Measurements from ENCODE around the gene NBEA.

Gene NBEA

DNA sequence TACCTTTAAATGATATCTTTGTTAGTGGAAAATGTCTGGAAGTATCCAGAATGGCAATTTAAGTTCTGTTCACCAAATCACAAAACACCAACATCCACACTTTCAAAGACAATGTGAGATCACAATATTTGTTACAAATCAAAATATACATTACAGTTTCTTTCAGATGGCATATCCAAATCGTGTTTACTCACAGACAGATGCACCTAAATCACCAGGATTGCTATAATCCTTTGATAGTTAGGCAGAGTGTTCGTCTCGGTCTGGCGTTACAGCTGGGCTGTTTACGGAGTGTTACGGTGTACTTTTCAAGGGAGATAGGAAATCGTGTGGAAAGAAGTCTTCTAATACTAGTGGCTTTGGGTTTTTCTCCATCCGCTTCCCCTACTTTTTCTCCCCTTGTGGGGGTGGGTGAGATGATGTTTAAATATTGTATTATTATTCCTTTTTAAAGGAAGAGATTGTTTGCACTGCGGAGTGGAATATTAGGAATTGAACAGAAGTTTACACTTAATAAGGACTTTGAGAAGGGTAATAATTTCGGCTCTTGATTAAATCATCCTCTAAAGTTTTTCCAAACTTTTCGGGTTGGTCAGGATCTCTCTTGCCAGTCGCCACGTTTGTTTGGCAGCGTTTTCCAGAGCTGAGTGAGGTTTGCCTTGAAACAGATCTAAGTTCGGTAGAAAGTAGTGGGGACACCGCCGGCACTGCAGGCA is 532.6 kb downstream of the NBEA start:
- no peak for DNase-seq (ENCODE audit: low read depth in 2 of 2)

DNA sequence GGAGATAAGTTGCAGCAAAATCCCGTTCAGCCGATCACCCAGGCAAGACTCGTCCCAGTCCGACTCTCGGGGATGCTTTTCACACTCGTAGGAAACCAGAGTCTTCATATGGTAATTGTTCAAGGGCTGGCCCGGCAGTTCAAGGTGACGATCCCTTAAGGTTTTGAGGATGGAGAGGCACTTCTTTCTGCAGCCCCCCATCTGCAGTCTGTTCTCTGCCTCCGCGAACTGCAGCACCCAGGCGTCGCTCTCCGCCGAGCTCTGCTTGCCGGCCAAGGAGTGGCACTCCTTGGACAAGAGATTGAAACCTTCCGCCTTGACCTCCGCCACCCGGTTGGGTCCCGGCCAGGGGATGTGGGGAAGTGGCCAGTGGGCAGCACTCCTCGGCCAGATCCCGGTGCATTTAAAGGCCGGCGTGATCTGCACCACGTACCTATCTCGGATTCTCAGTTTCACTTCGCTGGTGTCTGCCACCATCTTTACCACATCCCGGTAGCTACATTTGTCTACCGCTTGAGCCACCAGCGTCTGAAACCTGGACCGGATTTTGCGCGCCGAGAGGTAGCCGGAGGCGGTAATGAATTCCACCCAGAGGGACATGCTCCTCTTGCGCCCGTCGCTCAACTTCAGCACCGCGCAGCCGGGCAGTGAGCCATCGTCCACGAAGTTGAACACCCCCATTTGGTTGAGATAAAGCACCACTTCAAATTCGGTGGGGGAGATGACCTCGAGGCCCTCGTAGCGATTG is 533.3 kb downstream of the NBEA start:
- DNase-seq (ENCODE audit: low read depth in 2 of 2), result no peak

DNA sequence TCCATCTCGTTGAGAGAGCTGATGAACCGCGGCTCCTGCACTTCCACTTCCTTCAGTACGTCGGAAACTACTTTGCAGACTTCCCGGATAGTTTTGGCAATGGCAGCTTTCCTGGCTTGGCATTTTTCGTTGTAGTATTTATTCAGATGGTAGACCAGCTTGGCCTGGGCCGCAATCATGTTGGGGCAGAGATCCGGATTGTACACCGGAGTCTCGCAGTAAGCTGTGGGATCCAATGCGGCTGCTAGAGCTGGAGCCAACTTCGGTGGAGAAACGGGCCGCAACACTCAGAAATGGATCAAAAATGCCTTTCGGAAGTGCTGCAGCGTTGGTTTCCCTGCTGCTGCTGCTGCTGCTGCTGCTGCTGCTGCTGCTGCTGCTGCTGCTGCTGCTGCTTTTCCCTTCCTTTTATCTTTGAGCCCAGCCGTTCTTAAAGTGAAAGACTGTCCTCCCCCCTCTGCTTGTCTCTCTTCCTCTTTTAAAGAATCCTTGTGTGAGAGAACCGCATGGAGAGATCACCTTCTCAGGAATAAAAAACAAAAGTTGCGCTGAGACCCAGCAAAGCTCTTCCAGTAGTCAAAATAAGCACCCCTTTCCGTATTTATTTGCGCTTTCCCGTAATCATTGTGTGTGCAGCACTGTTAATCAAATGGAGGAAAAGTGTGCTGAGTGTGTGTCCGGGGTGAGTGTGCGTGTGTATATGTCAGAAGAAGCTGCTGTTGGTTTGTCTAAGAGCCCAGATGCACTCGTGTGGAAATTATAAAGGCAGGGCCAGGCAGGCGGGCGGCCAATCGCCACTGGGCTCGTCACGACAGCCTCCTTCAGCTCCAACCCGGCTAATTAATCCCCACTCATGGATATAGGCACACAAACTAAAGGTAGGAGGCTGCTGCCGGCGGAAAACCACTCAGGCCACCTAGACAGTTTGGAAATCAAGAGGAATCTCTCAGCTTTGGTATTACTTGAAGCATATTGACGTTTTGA is 534.2 kb downstream of the NBEA start, which contains the start of gene MAB21L1:
TSS of gene MAB21L1 (minus strand) at position 730 of the 984 bp plus-strand sequence. CDS start at position 179, 551 bp downstream.
- no peak for DNase-seq (ENCODE audit: low read depth in 2 of 2)

DNA sequence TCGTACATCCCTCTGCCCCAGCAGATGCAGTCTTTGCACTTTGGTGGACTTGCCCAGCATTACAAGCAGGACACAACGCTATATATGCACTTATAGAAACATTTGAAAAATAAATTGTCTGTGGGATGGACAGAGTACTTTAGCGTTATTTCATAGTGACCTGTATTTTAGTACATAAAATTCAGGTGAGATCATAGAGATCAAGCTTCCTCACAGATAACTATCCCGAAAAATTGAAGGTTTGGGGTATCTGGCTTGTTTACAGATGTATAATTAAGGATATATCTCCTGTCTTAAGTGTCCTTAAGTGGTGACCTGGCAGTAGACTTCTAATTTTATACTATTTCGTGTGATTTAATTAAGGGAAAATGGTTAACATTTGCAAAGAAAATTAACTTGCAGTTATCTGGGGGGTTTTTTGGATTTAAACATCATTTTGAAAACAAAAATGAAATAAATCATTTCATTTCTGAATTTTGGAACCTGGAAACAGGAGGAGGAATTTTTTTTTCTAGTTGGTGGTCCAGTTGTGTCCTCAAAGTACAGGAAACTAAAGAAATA is 535.4 kb downstream of the NBEA start:
- no peak for DNase-seq (ENCODE audit: low read depth in 2 of 2)

DNA sequence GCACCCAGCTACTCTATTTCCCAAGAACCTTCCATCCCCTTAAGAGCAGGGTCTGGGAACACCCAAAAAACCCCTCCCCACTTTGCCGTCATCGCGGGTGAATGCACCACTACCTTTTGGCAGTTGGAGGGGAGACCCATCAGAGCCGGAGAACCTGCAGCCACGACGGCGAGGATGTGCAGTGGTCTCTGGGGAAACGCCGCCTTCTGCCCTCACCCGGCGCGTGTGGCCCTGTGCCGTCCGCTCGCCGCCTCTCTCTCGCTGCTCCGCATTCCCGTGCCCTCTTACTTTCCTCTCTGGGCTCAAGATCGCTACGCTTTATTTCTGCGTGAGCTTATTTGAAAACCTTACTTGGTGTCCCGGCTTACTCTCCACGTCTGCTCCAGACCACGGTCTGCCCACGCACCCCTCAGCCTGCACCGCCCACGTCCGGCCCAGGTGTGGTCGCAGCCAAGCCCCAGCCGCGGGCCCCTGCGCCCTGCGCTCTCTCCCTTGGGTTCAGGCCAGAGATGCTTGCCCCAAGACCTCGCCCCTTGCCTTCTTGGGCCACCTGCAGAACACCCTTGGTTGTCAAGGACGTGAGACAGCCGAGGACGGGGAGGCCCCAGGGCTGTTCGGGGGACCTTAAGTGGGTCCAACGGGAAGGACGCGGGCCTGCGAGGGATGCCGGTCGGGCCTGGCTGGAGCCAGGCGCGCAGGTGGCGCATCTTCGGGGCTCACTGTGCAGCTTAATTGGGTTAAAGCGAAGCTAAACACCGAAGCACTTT is 536.4 kb downstream of the NBEA start:
- DNase-seq (ENCODE audit: low read depth in 2 of 2), result no peak

DNA sequence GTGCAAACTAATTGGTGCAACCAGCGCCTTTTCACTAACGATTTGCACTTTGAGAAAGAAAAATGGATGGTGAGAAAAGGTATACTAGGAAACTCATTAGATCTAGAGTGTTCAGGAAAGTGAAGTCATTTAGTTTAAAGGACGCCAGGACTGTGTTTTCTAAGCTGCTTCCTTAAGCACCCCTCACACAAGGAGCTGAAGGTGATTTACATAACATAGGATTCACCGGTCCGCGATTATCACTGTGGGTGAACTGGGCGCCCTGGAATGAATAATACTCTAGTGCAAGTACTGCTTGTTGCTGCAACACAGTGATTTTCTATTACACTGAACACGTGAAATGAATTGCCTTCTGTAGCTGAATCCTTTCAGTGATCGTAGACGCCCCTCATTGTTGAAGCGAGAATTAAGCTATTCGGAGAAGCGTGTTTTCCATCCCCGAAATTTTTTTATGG is 537.0 kb downstream of the NBEA start:
- no peak for DNase-seq (ENCODE audit: low read depth in 2 of 2)

DNA sequence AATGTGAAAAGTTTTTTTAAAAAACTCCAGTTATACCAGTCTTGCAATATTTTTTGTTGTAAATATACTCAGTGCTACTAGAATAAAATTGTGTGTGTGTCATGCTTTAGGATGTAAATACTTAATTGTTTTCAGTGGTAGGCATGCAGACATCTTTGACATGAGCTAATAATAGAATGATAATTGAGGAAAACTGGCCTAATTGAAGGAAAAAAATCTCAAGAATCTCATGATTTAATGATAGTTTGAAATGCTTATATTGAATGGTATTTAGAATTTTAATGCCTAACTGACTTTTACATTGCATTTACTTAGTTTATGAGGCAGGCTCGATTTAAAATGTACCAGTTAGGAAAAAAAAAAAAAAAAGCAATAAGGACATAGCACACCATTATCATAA is 537.6 kb downstream of the NBEA start:
- DNase-seq (ENCODE audit: low read depth in 2 of 2), result no peak

DNA sequence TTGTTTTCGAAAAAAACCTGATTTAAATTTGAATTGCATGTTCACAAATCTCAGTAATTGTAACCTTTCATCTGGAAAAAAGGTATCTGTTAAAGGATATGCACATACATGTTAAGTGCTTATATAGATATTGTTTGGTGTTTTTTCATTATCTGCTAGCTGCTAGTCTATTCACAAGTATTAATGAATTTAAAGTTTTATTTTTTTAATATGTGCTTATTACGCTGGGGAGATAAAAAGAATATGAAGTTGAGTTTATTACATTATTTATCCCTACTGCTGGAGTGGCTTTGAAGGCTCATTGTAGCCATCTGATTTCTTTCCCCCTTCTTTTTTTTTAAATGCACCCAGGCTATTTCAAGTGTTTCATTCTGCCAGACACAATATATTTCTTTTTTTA is 538.3 kb downstream of the NBEA start:
- no peak for DNase-seq (ENCODE audit: low read depth in 2 of 2)

DNA sequence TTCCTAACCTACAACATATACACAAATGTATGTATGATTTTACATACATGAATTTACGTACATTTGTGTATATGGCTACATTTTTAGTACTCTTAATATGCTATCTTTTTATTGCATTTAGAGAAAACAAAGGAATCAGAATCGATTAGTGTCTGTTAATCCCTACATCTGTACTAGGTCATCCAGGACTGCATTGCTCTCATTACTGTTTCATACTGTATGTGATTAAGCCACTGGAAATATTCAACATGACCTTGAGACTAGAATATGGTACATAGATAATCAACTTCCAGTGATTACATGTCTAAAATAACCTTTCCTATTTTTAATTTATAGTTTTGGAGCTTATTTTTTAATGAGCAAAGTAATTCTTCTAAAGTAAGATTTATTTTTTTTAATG is 539.7 kb downstream of the NBEA start:
- DNase-seq (ENCODE audit: low read depth in 2 of 2), result no peak

DNA sequence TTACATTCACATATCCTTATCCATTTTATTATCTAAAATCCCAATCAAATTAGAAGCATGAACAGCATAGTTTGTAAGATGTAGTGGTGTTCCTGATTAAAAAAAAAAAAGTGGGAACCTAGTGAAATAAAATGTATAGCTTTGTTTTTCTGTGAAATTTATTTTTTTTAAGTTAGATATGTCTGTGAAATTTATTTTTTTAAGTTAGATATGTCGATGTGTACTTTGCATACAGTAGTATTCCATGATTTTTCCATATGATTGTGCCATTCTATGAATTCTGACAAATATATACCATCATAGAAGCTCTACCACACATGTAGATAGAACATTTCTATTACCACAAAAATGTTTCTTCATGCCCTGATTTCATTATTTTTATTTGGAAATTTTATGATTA is 540.5 kb downstream of the NBEA start:
- no peak for DNase-seq (ENCODE audit: low read depth in 2 of 2)

DNA sequence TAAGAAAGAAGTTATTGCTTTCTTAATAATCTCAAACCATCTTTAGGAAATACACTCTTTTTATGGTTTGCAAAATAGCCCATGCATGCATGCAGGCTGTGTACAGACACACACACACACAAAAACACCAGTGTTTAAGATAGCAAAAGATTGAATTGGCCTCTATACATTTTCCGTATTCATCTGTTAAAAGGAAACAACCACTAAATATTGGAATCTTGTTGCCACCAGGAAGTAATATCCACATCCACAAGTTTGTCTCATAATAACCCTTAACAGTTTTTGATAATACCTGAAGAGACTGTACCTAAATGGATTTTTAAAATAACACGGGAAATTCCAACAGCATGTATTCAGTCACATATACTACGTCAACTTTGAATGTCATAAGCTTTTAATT is 541.7 kb downstream of the NBEA start:
- no peak for DNase-seq (ENCODE audit: low read depth in 2 of 2)

DNA sequence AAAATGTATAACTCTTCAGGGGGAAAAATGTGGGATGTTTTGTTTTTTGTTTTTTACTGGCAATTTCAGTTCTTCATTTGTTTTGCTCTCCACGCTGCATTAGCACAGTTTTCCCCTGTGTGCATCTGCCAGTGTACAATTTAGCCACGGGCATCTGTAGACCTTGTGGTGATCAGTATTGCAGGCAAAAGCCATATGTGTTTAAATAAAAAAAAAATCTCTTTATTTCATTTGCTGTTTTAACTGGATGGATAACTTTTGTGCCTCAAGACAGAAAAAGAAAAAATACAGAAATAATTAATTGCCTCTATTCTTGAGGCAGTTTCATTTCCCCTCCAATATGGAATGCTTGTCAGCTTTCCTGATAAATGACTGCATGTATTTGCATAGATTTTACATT is 542.3 kb downstream of the NBEA start:
- no peak for DNase-seq (ENCODE audit: low read depth in 2 of 2)

DNA sequence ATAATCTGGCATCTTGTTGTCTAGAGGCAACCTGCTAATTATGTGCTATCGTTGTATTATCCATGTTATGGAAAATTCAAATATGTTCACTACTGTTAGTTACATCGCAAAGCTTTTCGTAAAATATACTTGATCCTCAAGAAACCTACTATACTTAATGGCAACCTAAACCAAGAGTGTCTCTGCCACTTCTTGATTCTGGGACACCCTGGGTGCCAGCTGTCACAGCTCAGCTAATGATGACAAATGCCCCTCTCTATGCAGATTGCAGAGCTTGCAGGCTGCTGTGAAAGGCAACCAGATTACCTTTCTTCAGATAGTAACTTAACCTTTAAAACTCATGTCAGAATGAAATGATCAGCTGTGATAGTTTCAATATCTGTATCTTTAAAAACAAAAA is 543.4 kb downstream of the NBEA start:
- no peak for DNase-seq (ENCODE audit: low read depth in 2 of 2)

DNA sequence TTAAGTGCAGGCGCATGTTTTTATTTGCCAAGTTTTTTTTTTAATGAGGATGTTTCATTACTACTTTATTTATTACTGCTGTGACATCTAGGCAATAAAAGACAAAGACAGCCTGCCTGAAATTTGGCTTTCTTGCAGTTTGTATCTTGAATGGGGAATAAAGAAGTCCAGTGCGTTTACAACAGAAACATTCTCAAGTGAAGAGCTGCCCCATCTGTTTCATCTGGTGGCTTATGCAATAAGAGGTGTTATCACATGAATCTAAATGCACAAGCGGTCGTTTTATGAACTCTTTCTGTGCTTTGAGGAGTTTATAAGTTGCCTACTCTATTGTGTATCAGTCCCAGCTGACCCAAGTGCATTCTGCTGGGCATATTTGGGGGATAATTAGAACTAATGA is 547.0 kb downstream of the NBEA start:
- DNase-seq (ENCODE audit: low read depth in 2 of 2), result no peak

DNA sequence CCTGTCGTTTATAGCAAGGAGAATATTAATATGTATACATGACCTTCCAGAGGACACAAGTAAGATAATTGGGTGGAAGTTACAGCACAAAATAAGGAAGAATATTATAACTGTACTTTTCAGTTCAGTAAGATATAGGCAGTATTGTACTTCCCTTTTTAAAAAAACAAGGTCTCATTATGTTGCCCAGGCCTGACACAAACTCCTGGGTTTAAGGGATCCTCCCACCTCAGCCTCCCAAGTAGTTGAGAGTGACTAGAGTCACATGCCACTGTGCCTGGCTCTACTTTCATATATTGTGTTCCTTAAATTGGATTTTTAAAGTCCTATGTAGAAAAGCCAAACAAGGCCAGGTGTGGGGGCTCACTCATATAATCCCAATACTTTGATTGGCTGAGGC is 553.9 kb downstream of the NBEA start:
- no peak for DNase-seq (ENCODE audit: low read depth in 2 of 2)

DNA sequence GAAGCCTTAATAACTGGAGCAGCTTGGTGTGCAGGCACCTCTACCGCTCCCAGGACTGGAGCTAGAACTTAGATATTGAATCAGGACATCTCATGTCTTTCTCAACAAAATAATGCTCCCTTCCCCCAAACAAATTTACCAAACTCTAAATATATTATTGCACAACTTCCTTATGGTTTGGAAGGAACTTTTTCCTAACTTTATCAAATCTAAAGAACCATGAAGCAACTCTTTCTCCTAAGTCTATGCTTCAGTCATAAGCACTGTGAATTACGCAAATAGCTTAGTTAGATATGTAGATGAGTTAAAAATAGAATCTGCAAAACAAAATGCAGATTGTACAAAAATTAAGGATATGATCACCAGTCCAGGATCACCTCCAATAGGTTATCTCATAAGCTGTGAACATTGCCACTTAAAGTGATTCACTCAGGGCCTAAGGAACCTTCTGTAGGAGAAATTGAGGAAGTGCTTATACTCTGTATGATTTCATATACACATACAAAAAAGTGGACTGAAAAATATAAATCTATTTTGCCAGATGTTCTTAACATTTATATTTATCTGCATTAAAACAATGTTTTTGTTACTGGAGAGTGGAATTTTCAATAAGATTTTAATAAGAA is 554.8 kb downstream of the NBEA start:
- no peak for DNase-seq (ENCODE audit: low read depth in 2 of 2)

DNA sequence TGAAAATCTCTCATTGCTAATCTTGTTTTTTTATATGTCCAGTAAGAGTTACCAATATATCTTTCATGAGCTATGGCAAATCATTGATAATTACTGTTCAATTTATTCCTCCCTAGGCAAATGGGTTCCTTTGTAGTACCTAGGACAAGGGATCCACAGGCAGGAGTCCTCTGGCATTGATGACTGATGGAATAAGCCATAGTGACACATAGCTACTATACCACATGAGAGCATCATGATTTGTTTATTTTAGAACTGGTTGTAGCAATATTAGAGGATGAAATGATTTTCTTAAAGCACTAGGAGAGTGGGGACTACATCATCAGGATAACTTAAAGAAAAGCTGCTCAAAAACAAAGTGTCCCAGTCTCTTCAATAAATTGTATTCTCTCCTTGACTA is 556.2 kb downstream of the NBEA start:
- DNase-seq (ENCODE audit: low read depth in 2 of 2), result no peak

DNA sequence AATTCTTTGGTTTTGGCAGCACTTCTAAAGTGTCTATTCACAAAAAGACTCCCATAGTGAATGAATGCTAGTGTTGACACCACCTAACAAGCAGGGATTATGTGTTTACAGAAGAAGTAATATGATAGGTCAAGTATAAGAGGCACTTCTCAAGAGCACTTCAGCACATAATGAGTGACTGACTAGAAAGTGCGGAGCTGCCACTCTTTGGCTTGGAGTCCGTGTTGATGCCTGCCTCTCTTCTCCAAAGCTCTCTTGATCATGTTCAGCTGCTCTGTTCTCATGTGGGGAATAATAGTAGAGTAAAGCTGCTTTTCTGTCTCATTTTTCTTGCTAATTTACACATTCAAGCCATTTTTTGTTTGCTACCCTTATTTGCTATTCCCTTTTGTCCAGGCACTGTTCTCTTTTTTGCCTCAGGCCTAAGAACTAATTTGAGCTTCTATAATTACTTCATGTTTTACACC is 557.2 kb downstream of the NBEA start:
- no peak for DNase-seq (ENCODE audit: low read depth in 2 of 2)

DNA sequence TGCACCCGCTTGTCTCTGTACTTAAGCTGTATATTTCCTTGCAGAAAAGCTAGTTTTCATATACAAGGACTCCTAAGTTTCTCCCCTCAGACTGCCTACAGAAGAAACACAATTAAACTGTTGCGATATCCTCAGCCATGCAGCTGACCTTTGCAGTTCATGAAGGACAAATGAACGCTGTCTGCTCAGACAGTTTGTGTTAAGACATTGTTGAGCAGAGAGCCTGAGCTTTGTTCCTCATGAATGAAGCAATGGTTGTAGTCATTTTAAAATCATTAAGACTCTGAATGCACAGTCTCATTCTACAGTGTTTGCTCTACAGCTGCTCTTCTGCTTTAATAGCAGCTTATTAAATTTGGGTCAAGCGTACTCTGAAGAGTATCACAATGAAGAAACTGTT is 557.6 kb downstream of the NBEA start:
- DNase-seq (ENCODE audit: low read depth in 2 of 2), result no peak

DNA sequence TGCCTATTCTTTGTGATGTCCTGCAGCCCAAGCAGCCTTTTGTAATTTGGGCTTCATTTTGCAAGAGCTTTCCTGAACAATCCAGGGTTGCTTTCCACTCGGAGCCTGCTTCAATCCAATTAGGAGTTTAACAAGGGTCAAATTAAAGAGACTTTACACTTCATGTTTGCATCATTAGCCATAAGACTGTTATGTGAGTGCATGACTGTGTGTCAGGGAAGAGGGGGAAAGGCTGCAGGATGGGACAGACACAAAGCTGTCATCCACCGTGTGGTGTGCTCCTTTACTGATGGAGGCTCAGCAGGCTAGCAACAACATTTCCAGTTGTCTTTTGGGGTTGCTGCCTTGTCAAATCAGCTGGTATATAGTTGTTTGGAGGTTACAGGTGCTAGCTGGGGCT is 558.1 kb downstream of the NBEA start:
- no peak for DNase-seq (ENCODE audit: low read depth in 2 of 2)

Measured in activated CD8-positive, alpha-beta memory T cell treated with anti-CD3 and anti-CD28 coated beads for 4 hours (primary cell).